Measurements from ENCODE around the gene MS4A6A.

Gene MS4A6A

DNA sequence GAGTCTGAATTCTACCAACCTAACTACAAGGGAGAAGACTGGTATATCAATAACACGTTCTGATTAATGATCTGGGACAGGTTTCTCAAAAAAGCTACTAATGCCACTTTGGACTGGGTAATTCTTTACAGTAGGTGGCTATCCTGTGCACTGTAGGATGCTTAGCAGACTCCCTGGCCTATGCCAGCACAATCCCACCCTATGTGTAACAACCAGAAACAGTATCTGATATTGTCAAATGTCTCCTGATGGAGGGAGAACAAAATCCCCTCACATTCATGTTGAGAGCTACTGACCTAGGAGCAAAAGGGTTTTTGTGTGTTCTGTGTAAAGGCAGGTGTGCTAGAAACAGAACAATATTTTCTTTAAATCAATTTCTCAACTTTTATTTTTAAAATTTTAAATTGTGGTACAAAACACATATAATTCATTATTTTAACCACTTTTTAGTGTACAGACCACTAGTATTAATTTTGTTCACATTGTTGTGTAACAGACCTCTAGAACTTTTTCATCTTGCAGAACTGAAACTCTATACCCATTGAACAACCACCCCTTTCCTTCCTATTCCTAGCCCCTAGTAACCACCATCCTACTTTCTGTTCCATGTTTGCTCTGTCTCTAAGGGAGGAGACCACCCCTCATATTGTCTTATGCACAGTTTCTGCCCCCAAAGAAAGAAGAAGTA, 2.1 kb upstream of the MS4A6A start:
- H3K27ac ChIP-seq (ENCODE audit: low read depth, low read length, severe bottlenecking), result no peak overlapping the region
- H3K9me3 ChIP-seq (ENCODE audit: control insufficient read depth, low read length), result no peaks in the 10 kb centered on the region
- peaks cover 7% of the 10 kb centered on the region for H3K4me1 ChIP-seq (ENCODE audit: control insufficient read depth, insufficient read depth, low read length, poor library complexity, severe bottlenecking)
- H3K36me3 ChIP-seq (ENCODE audit: control insufficient read depth, insufficient read depth, low read length), result no peaks in the 10 kb centered on the region
- no peak overlapping the region for H3K4me3 ChIP-seq (ENCODE audit: extremely low read depth, insufficient read depth, low read length, poor library complexity, severe bottlenecking)
- no CpG with 5 or more reads among the region's 1 CpG for WGBS, 2 experiments (ENCODE audit: insufficient coverage in 2 of 2)

DNA sequence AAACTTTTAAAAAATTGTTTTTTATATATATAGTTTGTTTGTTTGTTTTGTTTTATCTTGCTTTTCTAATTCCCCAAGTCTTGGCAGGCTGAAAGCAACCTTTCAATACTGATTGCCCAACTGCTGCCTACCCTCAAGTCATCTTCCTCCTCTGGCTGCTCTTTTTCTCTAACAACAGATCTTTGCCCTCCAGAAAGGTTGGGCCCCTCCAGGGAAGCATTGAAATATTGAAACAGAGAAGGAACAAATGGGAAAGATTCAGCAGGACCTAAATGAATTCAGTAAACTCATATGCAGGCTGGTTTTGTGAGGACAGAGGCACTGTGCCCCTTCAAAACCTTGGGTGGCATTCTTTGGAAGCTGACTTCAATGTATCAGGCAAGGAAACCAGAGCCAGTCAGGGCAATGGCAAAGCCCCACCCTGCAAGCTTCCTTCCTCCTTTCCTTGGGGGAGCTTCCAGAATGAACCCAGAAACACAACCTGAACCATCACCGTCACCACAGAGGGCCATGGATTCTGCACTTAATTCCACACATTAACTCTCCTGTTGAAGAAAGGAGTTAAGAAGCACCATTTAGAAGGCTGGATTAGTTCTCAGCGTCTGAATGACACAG, 815 bp upstream of the MS4A6A start:
- Histone ChIP-seq H3K4me3 (ENCODE audit: extremely low read depth, insufficient read depth, low read length, poor library complexity, severe bottlenecking) (no peak overlapping the region), H3K4me1 (ENCODE audit: control insufficient read depth, insufficient read depth, low read length, poor library complexity, severe bottlenecking) (peaks cover 7% of the 10 kb centered on the region), H3K36me3 (ENCODE audit: control insufficient read depth, insufficient read depth, low read length) (no peaks in the 10 kb centered on the region), H3K9me3 (ENCODE audit: control insufficient read depth, low read length) (no peaks in the 10 kb centered on the region), H3K27ac (ENCODE audit: low read depth, low read length, severe bottlenecking) (peak overlapping the region; percentile 45)
- no CpG with 5 or more reads among the region's 2 CpGs for WGBS, 2 experiments (ENCODE audit: insufficient coverage in 2 of 2)

- no CpG with 5 or more reads among the region's 5 CpGs for WGBS, 2 experiments (ENCODE audit: insufficient coverage in 2 of 2)
- H3K4me1 ChIP-seq (ENCODE audit: control insufficient read depth, insufficient read depth, low read length, poor library complexity, severe bottlenecking), result no peaks in the 10 kb centered on the region
- H3K4me3 ChIP-seq (ENCODE audit: extremely low read depth, insufficient read depth, low read length, poor library complexity, severe bottlenecking), result no peak overlapping the region
- H3K9me3 ChIP-seq (ENCODE audit: control insufficient read depth, low read length), result no peaks in the 10 kb centered on the region
- no peak overlapping the region for H3K27ac ChIP-seq (ENCODE audit: low read depth, low read length, severe bottlenecking)
- H3K36me3 ChIP-seq (ENCODE audit: control insufficient read depth, insufficient read depth, low read length), result no peaks in the 10 kb centered on the region
Observed at GRCh38 chr11:60175860-60176275, 7.0 kb downstream of the MS4A6A start.

DNA sequence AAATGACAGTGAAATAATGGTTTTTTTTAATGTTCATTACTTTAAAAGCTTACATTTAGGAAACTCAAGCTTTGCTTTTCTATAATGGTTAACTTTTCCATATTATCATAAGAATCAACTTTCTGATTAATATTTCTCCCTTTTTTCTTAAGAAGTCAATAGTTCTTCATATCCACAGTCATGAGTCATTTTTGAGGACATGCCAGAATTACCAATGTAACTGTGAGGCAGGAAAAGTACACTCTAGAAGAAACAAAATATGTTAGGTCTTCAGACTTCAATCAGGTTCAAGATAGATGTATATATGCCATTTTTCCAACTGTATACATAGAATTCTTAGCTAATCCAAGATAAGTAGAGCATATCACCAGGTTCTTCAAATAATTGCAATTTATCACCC, 10.9 kb downstream of the MS4A6A start:
- H3K36me3 ChIP-seq (ENCODE audit: control insufficient read depth, insufficient read depth, low read length), result no peaks in the 10 kb centered on the region
- H3K4me3 ChIP-seq (ENCODE audit: extremely low read depth, insufficient read depth, low read length, poor library complexity, severe bottlenecking), result no peak overlapping the region
- peaks cover 15% of the 10 kb centered on the region for H3K9me3 ChIP-seq (ENCODE audit: control insufficient read depth, low read length)
- no peaks in the 10 kb centered on the region for H3K4me1 ChIP-seq (ENCODE audit: control insufficient read depth, insufficient read depth, low read length, poor library complexity, severe bottlenecking)
- no peak overlapping the region for H3K27ac ChIP-seq (ENCODE audit: low read depth, low read length, severe bottlenecking)

DNA sequence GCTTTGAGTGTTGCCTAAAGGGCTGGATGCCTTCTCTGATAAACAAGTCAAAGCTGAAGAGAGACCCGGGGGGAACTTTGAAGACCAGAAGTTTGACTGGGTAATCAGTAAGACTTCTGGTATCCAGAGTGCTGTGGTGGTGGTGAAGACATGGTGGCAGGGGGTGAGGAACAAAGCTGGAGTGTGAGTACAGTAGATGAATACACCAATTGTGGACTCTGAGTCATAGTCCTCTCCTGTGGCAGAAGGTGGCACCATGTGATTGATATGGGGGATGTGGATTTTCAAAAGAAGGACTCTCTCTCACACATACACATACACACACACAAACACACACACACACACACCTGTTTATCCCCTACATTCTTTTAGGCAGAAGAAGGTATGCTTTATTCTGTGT, 12.3 kb downstream of the MS4A6A start:
- Histone ChIP-seq H3K27ac (ENCODE audit: low read depth, low read length, severe bottlenecking) (no peak overlapping the region), H3K36me3 (ENCODE audit: control insufficient read depth, insufficient read depth, low read length) (no peaks in the 10 kb centered on the region), H3K4me3 (ENCODE audit: extremely low read depth, insufficient read depth, low read length, poor library complexity, severe bottlenecking) (no peak overlapping the region), H3K4me1 (ENCODE audit: control insufficient read depth, insufficient read depth, low read length, poor library complexity, severe bottlenecking) (no peaks in the 10 kb centered on the region), H3K9me3 (ENCODE audit: control insufficient read depth, low read length) (peaks cover 15% of the 10 kb centered on the region)
- WGBS, 2 experiments (ENCODE audit: insufficient coverage in 2 of 2), result 92 to 100% methylated on average over 1 of the region's 1 CpG

DNA sequence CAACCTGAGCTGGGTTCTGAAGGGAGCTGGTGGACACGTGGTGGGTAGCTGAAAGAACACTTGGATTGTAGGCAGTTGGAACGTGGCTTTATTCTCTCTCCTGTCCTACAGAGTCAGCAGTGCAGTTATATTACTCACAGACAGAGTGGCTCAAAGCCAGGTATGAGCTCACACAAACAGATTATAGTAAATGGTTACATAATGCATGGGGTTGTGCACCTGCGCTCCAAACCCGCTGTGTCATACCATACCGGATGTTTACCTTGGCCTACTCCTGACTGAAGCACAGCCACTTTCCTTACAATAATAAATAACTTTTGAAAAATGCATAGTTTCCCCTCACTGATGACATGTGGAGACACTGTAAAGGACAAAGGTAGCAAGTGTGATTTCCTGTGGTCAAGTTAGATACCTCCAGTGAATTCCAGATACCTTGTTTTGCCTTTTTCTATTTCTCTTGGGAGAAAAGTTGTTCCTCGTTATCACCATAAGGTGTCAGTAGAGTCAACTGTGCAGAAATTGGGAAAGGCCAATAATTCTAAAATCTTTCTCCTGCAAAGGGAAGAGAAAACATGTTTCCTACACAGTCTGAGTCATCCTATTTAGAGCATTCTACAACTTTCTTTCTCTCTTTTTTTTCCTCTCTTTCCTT, 13.5 kb downstream of the MS4A6A start:
- peaks cover 15% of the 10 kb centered on the region for H3K9me3 ChIP-seq (ENCODE audit: control insufficient read depth, low read length)
- WGBS, 2 experiments (ENCODE audit: insufficient coverage in 2 of 2), result 83 to 100% methylated on average over 1 to 2 of the region's 6 CpGs
- H3K27ac ChIP-seq (ENCODE audit: low read depth, low read length, severe bottlenecking), result no peak overlapping the region
- no peaks in the 10 kb centered on the region for H3K36me3 ChIP-seq (ENCODE audit: control insufficient read depth, insufficient read depth, low read length)
- H3K4me1 ChIP-seq (ENCODE audit: control insufficient read depth, insufficient read depth, low read length, poor library complexity, severe bottlenecking), result no peaks in the 10 kb centered on the region
- no peak overlapping the region for H3K4me3 ChIP-seq (ENCODE audit: extremely low read depth, insufficient read depth, low read length, poor library complexity, severe bottlenecking)

DNA sequence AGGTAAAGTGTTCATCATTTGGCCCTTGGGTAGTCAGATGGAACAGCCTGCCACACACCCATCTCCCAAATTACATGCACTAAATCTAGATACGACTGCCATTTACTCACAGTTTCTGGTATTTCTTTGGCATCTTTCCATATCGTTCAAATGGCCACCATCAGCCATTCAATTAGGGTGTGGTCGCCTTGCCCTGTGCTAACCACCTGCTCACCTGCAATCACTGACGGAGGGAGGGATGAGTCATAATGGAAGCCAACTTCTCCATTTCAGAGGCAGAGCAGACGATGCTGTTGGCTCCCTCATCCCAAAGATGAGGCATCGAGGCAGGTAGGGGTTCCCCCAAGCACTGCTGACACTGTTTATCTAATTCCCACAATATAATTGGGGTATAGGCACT, 14.6 kb downstream of the MS4A6A start:
- Histone ChIP-seq H3K4me1 (ENCODE audit: control insufficient read depth, insufficient read depth, low read length, poor library complexity, severe bottlenecking) (no peaks in the 10 kb centered on the region), H3K9me3 (ENCODE audit: control insufficient read depth, low read length) (peaks cover 15% of the 10 kb centered on the region), H3K4me3 (ENCODE audit: extremely low read depth, insufficient read depth, low read length, poor library complexity, severe bottlenecking) (no peak overlapping the region), H3K36me3 (ENCODE audit: control insufficient read depth, insufficient read depth, low read length) (no peaks in the 10 kb centered on the region), H3K27ac (ENCODE audit: low read depth, low read length, severe bottlenecking) (no peak overlapping the region)
- WGBS, 2 experiments (ENCODE audit: insufficient coverage in 2 of 2), result 83 to 100% methylated on average over 4 of the region's 6 CpGs

- Histone ChIP-seq H3K4me3 (ENCODE audit: extremely low read depth, insufficient read depth, low read length, poor library complexity, severe bottlenecking) (no peak overlapping the region), H3K27ac (ENCODE audit: low read depth, low read length, severe bottlenecking) (no peak overlapping the region), H3K9me3 (ENCODE audit: control insufficient read depth, low read length) (peaks cover 15% of the 10 kb centered on the region), H3K36me3 (ENCODE audit: control insufficient read depth, insufficient read depth, low read length) (no peaks in the 10 kb centered on the region), H3K4me1 (ENCODE audit: control insufficient read depth, insufficient read depth, low read length, poor library complexity, severe bottlenecking) (no peaks in the 10 kb centered on the region)
Observed at GRCh38 chr11:60165951-60166350, 16.9 kb downstream of the MS4A6A start.

DNA sequence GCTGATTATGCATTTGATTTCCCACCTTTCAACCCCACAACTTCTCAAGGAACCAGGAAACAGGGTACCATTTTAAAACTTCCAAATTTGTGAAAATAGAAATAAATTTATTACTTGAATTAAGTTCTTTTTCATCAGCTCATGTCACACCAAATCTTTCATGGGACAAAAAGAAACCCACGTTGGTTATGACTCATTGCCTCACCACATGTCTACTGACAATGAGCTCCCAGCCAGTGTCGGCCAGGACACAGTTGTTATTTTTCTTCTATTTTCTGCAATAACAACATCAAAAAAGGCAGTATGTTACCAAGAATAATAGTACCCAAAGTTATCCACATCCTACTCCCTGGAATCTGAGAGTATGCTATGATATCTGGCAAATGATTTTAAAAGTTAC, 17.3 kb downstream of the MS4A6A start:
- 78 to 79% methylated on average over 2 of the region's 2 CpGs for WGBS, 2 experiments (ENCODE audit: insufficient coverage in 2 of 2)
- Histone ChIP-seq H3K4me3 (ENCODE audit: extremely low read depth, insufficient read depth, low read length, poor library complexity, severe bottlenecking) (no peak overlapping the region), H3K36me3 (ENCODE audit: control insufficient read depth, insufficient read depth, low read length) (no peaks in the 10 kb centered on the region), H3K27ac (ENCODE audit: low read depth, low read length, severe bottlenecking) (no peak overlapping the region), H3K4me1 (ENCODE audit: control insufficient read depth, insufficient read depth, low read length, poor library complexity, severe bottlenecking) (no peaks in the 10 kb centered on the region), H3K9me3 (ENCODE audit: control insufficient read depth, low read length) (peaks cover 15% of the 10 kb centered on the region)

- H3K36me3 ChIP-seq (ENCODE audit: control insufficient read depth, insufficient read depth, low read length), result no peaks in the 10 kb centered on the region
- 67% methylated on average over 1 of the region's 1 CpG; no CpG with 5 or more reads in 1 of the 2 experiments for WGBS, 2 experiments (ENCODE audit: insufficient coverage in 2 of 2)
- peaks cover 14% of the 10 kb centered on the region for H3K9me3 ChIP-seq (ENCODE audit: control insufficient read depth, low read length)
- no peaks in the 10 kb centered on the region for H3K4me1 ChIP-seq (ENCODE audit: control insufficient read depth, insufficient read depth, low read length, poor library complexity, severe bottlenecking)
- H3K4me3 ChIP-seq (ENCODE audit: extremely low read depth, insufficient read depth, low read length, poor library complexity, severe bottlenecking), result no peak overlapping the region
- H3K27ac ChIP-seq (ENCODE audit: low read depth, low read length, severe bottlenecking), result no peak overlapping the region
Observed at GRCh38 chr11:60164550-60165075, 18.3 kb downstream of the MS4A6A start.

DNA sequence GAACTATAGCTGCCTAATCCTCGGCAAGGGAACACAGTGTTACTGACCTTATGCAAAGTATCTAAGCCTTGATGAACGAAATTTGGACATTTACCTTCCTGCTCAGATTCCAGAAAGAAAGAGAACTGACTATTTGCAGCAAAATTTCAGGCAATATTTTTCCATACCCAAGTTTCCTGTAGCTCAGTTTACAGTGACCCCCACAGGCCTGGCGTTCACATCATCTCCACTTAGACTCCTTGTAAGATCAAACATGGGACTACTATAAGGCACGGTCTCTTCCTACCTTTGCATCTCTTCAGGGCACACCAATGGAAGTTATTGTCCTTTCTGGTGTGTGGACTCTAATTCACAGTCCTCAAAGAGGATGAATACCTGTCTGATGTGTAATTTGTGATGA, 21.1 kb downstream of the MS4A6A start:
- Histone ChIP-seq H3K36me3 (ENCODE audit: control insufficient read depth, insufficient read depth, low read length) (no peaks in the 10 kb centered on the region), H3K4me1 (ENCODE audit: control insufficient read depth, insufficient read depth, low read length, poor library complexity, severe bottlenecking) (no peaks in the 10 kb centered on the region), H3K4me3 (ENCODE audit: extremely low read depth, insufficient read depth, low read length, poor library complexity, severe bottlenecking) (no peak overlapping the region), H3K9me3 (ENCODE audit: control insufficient read depth, low read length) (no peaks in the 10 kb centered on the region), H3K27ac (ENCODE audit: low read depth, low read length, severe bottlenecking) (no peak overlapping the region)
- WGBS, 2 experiments (ENCODE audit: insufficient coverage in 2 of 2), result 76 to 79% methylated on average over 3 of the region's 4 CpGs
